Fibroblast of skin of left quadriceps (primary cell): ENCODE data around the gene PTGES.

Source experiments
- DNase-seq, 2 experiments: peaks; one replicate each; pipeline ENCODE4 v3.0.0-alpha.2; 2013; ENCODE audit warnings: low read depth in 2 of 2

Gene PTGES

GRCh38 chr9:129719135-129719534 is 33.7 kb downstream of the PTGES start:
- no peak for DNase-seq

- DNase-seq = no peak
Observed at GRCh38 chr9:129718647-129719046, 34.2 kb downstream of the PTGES start.

DNA sequence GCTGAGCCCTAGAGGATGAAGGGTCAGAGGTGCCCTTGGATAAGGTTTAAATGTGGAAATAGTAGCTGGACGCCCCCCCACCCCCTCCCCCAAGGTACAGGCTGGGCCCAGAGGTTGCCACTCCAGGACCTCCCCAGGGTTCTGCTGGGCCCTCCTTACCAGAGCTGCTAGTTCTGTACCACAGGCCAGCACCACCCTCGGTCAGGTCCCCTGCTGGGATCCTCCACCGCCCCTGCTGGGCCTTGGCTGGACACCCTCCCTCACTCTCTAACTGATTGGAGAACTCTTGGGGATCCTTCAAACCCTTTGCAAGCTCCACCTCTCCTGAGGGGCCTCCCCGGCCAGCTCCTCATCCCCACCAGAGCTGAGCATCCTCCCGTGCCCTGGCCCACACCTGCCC is 34.9 kb downstream of the PTGES start:
- no peak for DNase-seq

- peak in 1 of 2 experiments; percentile 31 for DNase-seq
Observed at GRCh38 chr9:129716091-129716490, 36.8 kb downstream of the PTGES start.

DNA sequence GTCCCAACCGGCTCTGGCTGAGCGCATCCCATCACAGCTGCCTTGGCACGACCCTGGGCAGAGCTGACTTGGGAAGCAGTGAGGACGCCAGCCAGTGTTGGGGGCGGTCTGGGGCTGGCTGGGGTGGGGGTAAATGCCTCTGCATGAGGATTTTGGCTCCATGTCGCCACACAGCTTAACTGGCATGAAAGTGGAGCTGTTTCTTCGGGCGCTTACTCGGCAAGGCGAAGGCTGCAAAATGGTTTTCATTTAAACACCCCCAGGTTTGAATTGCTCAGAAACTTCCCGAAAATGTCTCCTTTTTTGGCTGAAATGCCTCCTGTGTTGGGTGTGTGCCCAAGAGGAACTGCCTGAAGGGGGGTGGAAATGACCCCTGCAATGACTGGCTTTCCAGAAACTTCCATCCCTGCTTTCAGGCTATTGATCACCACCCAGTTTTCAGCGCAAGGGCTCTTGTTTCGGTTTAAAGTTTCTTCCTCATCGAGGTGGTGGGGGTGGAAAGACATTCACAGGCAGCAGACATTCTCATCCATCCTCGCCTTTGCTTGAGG is 38.3 kb downstream of the PTGES start:
- no peak for DNase-seq

- no peak for DNase-seq
Observed at GRCh38 chr9:129713402-129713679, 39.5 kb downstream of the PTGES start.

DNA sequence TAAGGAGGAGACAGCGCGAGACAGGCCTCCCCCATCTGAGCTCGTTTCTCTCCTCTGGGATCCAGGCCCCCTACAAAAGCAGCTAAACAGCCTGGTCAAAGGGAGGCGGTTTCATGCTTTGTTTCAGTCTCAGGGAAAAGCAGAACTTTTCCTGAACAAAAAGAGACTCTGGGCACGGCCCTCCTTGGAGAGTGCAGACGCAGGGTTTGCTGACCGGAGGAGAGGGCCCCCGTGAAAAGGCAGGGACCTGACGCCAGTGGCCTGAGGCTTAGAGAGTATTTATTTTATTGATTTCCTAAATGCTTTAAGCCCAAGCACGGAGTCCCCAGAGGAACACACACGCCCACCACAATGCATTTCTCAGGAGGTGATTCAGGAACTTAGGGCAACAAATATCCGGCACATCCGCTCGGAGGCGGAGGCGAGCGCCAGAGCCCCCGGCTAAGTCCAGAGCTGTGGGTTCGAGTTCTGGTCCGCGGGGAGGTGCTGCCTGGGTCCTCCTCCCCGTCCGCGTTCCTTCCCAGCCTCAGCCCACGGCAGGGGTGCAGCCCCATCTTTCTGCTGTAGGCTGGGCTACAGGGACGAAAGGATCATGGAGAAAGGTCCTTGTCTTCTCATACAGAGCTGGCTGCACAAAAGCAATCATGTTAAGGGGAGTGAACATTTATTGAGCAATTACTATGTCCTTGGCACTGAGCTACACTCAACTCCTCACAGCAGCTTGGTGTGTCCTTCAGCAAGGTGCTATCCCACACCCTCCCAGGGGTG is 40.0 kb downstream of the PTGES start:
- peak; percentile 71 to 76 for DNase-seq

- DNase-seq = no peak
Observed at GRCh38 chr9:129710169-129710453, 42.7 kb downstream of the PTGES start.

- no peak for DNase-seq
Observed at GRCh38 chr9:129709438-129710168, 43.2 kb downstream of the PTGES start.

GRCh38 chr9:129708793-129709192 is 44.0 kb downstream of the PTGES start:
- DNase-seq = peak in 1 of 2 experiments; percentile 40

GRCh38 chr9:129704807-129705206 is 48.0 kb downstream of the PTGES start:
- DNase-seq = no peak

- DNase-seq = no peak
Observed at GRCh38 chr9:129703667-129704355, 49.0 kb downstream of the PTGES start.

DNA sequence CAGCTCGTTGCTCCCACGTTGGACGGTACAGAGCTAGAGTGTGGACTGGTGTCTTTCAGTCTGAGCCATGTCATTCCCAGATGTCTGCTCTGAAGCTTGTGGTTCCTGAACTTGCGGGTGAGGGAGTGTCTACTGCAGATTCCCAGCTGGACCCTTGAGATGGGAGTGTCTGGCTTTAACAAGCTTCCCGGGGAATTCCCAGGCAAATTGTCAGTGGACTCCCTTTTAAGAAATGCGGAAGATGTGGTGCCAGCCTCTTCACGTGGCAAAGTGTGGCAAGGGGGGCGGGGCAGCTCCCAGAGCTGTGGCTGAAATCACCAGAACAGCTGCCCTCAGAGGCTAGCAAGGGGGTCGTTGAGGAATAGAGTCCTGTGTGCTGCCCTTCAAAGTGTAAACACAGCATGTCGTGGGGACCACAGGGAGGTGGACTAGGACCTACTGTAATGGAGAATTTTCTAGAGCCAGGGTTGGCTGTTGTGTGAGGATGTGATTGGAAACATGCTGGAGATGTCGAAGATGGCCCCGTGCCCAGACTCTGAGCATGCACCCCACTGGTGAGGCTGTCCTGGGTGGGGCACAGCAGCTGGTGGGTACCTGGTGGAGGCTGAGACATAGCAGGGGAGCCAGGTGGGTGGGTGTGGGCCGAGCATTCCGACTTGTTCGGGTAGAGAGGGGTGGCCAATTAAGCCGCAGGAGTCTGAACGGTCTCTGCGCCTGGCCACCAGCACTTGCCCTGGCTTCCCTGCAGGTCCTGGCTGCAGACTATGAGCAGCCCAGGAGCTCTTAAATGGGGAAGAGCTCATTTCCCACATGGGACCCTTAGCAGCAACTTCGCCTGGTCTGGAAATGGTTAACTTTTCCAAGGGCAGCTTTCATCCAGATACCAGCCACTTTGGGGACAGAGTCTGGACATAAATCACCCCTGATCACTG is 50.0 kb downstream of the PTGES start:
- peak; percentile 70 to 72 for DNase-seq

DNA sequence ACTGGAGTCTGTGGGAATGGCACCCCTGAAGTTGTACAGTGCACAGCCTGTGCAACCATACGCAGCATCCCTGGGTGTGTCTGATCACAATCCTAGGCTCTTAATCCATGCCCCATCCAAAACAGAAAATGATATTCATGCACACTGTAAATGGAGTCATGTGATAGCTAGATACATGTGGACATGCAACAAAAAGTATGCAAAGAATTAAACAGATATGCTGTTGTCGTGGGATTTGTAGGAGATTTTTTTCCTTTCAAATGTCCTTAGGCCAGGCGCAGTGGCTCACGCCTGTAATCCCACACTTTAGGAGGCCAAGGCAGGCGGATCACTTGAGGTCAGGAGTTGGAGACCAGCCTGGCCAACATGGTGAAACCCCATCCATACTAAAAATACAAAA is 51.3 kb downstream of the PTGES start:
- no peak for DNase-seq

DNA sequence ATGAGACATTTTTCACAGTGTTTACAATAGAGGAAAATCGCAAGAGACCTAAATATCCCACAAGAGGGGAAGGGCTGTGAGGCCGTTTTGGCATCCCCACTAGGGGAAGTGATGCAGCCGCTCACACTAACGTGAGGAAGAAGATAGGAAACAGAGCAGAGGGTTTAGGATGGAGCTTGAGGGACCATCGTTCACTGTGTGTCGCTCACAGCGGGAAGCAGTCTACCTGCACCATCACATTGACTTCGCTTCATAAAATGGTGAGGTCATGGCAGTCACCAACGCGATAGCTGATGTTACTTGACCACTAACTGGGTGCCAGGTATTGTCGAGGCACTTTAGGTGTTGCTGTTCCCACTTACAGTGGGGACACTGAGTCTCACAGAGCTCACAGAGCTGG is 51.8 kb downstream of the PTGES start:
- DNase-seq = no peak

DNA sequence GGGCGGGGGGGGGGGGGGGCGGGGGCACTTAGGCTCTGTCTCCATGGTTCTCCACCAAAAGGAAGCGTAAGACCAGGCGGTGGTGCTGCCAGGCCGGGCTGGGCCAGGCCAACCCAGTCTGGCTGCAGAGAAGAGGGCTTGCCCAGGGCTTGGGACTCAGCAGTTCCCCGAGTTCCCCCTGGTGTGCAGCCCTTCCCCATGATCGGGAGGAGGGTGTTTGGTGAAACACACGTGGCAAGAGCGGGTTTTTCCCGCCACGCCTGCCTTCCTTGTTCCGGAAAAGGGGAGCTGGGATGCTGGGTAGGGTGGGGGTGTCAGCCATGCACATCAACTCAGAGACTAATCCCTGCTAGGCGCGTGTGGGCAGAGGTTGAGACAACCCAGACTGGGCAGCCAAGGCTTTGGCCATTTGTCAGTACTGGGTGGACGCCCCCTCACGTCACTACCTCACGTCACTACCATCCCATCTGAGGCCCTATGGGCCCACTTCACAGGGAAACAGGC is 54.5 kb downstream of the PTGES start:
- DNase-seq = no peak

DNA sequence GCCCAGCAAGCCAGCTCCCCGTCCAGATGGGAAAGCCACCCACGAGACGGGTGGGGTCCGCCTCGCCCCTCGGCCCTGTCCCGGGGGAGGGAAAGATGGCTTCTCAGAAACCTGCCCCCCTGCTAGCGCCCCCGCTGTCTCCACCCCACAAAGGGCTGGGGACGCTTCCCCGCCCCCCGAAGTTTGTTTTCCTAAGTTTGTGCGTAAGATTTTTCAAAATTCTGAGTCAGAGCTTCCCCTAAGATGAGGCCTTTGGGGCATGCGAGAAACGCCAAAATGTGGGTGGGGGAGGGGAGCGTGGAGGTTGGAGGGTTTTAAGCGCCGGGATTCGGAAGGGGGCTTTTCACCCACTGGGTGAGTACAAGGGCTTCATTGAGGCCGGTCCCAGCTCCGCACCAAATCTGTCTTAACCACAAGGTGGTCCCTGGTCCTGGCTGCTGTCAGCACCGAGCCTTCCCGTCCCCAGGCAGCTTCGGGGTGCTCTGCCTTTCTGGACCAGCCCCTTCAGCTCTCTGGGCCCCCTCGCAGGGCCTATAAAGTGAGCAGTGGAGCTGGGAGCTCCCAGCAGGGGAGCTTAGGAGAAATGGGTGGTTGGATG is 55.1 kb downstream of the PTGES start:
- DNase-seq = peak; percentile 86 to 89

DNA sequence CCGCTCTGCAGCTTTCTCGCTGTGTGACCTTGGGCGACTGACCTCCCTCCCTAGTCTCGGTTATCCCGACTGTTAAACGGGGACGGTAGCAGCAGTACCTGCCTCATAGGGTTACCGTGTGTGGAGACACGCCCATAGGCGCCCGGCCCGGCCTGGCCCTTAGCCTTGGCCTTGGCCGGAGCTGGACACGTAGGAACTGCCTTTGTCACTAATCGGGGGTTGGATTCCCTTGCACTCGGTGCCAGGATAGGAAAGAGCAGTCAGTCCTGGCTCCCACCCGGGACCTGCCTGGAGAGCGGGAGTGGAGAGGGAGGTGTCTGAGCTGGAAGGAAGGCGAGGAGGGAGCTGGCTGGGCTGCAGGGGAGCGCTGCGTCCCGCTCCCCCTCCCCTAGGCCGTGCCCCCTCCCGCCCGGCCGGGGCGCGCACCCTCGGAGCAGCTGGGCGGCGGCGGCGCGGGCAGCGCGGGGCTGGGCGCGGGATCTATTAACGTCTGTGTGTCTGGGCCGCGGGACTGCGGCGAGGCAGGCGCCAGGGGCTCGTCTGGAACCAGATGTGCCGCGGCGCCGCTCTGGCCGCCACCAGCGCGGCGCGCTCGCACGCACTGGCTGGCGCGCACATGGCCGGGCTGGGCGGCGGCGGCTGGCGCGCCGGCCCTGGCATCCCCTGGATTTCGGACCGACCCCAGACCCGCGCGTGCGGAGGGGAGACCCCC is 55.7 kb downstream of the PTGES start:
- no peak for DNase-seq

DNA sequence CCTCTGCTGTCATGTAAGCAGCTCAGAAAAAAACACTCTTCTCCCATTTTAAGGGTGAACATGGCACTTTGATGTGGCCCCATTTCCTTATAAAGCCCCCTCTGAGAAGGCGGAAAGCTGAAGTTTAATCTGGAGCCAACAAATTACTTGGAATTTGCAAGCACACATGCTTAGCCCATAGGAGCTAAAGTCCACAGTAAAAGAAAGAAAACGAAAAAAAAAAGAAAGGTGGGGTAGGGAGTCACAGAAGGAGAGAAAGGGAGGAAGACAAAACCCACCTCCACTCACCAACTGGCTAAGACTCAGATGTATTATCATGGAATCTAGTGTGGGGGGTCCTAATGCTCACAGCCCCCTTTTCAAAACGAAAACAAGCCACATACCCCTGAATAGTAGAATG is 57.0 kb downstream of the PTGES start:
- DNase-seq = no peak

GRCh38 chr9:129694243-129694646 is 58.6 kb downstream of the PTGES start:
- DNase-seq = no peak

- DNase-seq = no peak
Observed at GRCh38 chr9:129693741-129694140, 59.1 kb downstream of the PTGES start.
